T47D (cell line): Measurements from ENCODE around the gene HACD1.

ENCODE experiments used
- DNase-seq, 2 experiments: peaks; one replicate each; pipeline versions ENCODE4 v3.0.0 to v3.0.0-alpha.2; 2011 to 2012; ENCODE audit warnings: low read depth in 1 of 2, low spot score in 1 of 2
- JUND ChIP-seq: IDR thresholded peaks from 2 replicates; pipeline ENCODE4 v1.6.1; 2012; ENCODE audit warnings: low read depth
- in situ Hi-C: cut with HindIII; loops from 2 replicates; pipeline ENCODE4 v1.10.0; 2016; ENCODE audit warnings: low sequenced_read_pairs, low pct_unique_long_range_greater_than_20kb

The HACD1 gene

GRCh38 chr10:17586821-17587234, 30.3 kb downstream of the HACD1 start:
- no peak for TF ChIP-seq JUND
- no peak for DNase-seq
- in situ Hi-C loops, result no loop called here

- TF ChIP-seq JUND, result no peak
- in situ Hi-C loops, result no loop called here
- no peak for DNase-seq
These were observed 32.2 kb downstream of the HACD1 start for GRCh38 chr10:17585016-17585415.

- no peak for DNase-seq
- TF ChIP-seq JUND, result no peak
- in situ Hi-C loops, result no loop called here
These were observed 36.3 kb downstream of the HACD1 start for GRCh38 chr10:17580885-17581284.

GRCh38 chr10:17578603-17579002, 38.6 kb downstream of the HACD1 start:
- in situ Hi-C loops, result no loop called here
- no peak for TF ChIP-seq JUND
- DNase-seq, result no peak

- no peak for TF ChIP-seq JUND
- in situ Hi-C loops, result no loop called here
- no peak for DNase-seq
These were observed 40.4 kb downstream of the HACD1 start for GRCh38 chr10:17576768-17577167.

- in situ Hi-C loops, result no loop called here
- TF ChIP-seq JUND, result no peak
- DNase-seq, result no peak
These were observed 52.3 kb downstream of the HACD1 start for GRCh38 chr10:17564911-17565310.

- no peak for DNase-seq
- in situ Hi-C loops, result no loop called here
- TF ChIP-seq JUND, result no peak
These were observed 53.7 kb downstream of the HACD1 start for GRCh38 chr10:17563452-17563851.

GRCh38 chr10:17562614-17563013, 54.6 kb downstream of the HACD1 start:
- DNase-seq, result peak in 1 of 2 experiments; percentile 54
- in situ Hi-C loops, result no loop called here
- no peak for TF ChIP-seq JUND

- DNase-seq, result no peak
- no peak for TF ChIP-seq JUND
- in situ Hi-C loops, result no loop called here
These were observed 56.1 kb downstream of the HACD1 start for GRCh38 chr10:17561111-17561510.

GRCh38 chr10:17557459-17557858, 59.7 kb downstream of the HACD1 start:
- no peak for DNase-seq
- in situ Hi-C loops, result no loop called here
- TF ChIP-seq JUND, result no peak

- TF ChIP-seq JUND, result no peak
- in situ Hi-C loops, result no loop called here
- DNase-seq, result no peak
These were observed 68.4 kb downstream of the HACD1 start for GRCh38 chr10:17548770-17549169.

- DNase-seq, result no peak
- in situ Hi-C loops, result no loop called here
- no peak for TF ChIP-seq JUND
These were observed 69.0 kb downstream of the HACD1 start for GRCh38 chr10:17548162-17548561.

- TF ChIP-seq JUND, result no peak
- in situ Hi-C loops, result no loop called here
- no peak for DNase-seq
These were observed 70.1 kb downstream of the HACD1 start for GRCh38 chr10:17547060-17547459.

GRCh38 chr10:17544465-17544864, 72.7 kb downstream of the HACD1 start:
- DNase-seq, result no peak
- in situ Hi-C loops, result no loop called here
- TF ChIP-seq JUND, result no peak
